LNCAP (cell line): ENCODE results near the gene TMTC1.

Source experiments
- CTCF ChIP-seq: fragments of 450-650 bp; IDR thresholded peaks from 2 replicates; pipeline ENCODE4 v1.5.1; 2017; ENCODE audit warnings: mild to moderate bottlenecking

The TMTC1 gene

GRCh38 chr12:29743801-29744200, 39.9 kb downstream of the TMTC1 start:
- TF ChIP-seq CTCF = no peak

- no peak for TF ChIP-seq CTCF
Measured at GRCh38 chr12:29743077-29743476, 40.7 kb downstream of the TMTC1 start.

- no peak for TF ChIP-seq CTCF
Measured at GRCh38 chr12:29742646-29743045, 41.1 kb downstream of the TMTC1 start.

- TF ChIP-seq CTCF = no peak
Measured at GRCh38 chr12:29741342-29742241, 42.1 kb downstream of the TMTC1 start.

GRCh38 chr12:29739279-29739991, 44.3 kb downstream of the TMTC1 start:
- no peak for TF ChIP-seq CTCF

GRCh38 chr12:29738365-29738764, 45.4 kb downstream of the TMTC1 start:
- TF ChIP-seq CTCF = no peak

DNA sequence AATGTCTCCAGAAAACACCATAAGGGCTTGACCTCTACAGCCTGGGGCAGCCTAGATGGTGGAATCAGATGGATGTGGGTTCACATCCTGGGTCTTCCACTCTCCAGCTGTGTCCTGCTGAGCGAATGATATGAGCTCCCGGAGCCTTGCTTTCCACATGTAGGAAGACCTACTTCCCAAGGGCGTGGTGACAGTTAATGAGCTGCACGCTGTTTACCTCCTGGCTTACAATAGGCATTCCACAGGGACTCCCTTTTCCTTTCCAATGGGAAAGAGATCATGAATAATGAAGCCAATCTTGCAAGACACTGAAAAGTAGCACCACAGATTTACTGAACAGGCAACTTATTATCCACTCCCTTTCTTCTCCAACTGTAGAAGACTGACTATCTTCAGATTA, 46.1 kb downstream of the TMTC1 start:
- TF ChIP-seq CTCF = no peak
